ENCODE results near the gene MRPL55. TPM values are rescaled to one million over a fixed set of nuclear protein-coding genes. Genes with fewer than 3 reads are reported as not detected.

Gene MRPL55
- total RNA-seq, 1 experiment from 2014 or later, result 63.7 TPM

- Mint-ChIP-seq H3K27ac (ENCODE audit: unreplicated experiment) (peak overlapping the region; percentile 97), H3K4me1 (ENCODE audit: low read depth, unreplicated experiment) (peaks cover 15% of the 10 kb centered on the region), H3K36me3 (ENCODE audit: insufficient read depth, unreplicated experiment) (peaks cover 53% of the 10 kb centered on the region), H3K9me3 (ENCODE audit: unreplicated experiment) (no peaks in the 10 kb centered on the region), H3K4me3 (ENCODE audit: unreplicated experiment) (peak overlapping the region; percentile 93), H3K27me3 (ENCODE audit: insufficient read depth, unreplicated experiment) (no peaks in the 10 kb centered on the region)
- CTCF ChIA-PET, result no interaction called here
- POLR2A ChIA-PET, result no interaction called here
- H3K4me1 ChIP-seq, result peaks cover 23% of the 10 kb centered on the region
- TF ChIP-seq CTCF (IDR thresholded peaks at IDR 0.05; ENCODE audit: insufficient read depth in 1 of 2, low read depth in 1 of 2, low read length in 1 of 2, severe bottlenecking in 1 of 2, unreplicated experiment in 1 of 2), result no peak
- no TSS peak for BruUV-seq (replicated peaks)
- intact Hi-C loops (cut with micrococcal nuclease; ENCODE audit: unreplicated experiment), result loop anchor here (10.0 kb wide), 1 partner anchor 620 kb away; no protein-coding TSS in a partner anchor
- H3K36me3 ChIP-seq (ENCODE audit: control insufficient read depth, insufficient read depth, low read length), result 0 out of 2 replicates have a peak, but pooled peaks cover 1% of the 10 kb centered on the region
- DNase-seq, result peak in 1 of 2 experiments; percentile 52
- no peak overlapping the region for H3K4me3 ChIP-seq (ENCODE audit: low read depth, low read length)
- no peaks in the 10 kb centered on the region for H3K27me3 ChIP-seq (replicated peaks; ENCODE audit: control insufficient read depth, insufficient read depth, low read length)
- H3K9me3 ChIP-seq, result no peaks in the 10 kb centered on the region
Observed at GRCh38 chr1:228104526-228105269, 4.4 kb downstream of the MRPL55 start.

- peaks cover 60% of the 10 kb centered on the region for H3K36me3 Mint-ChIP-seq (ENCODE audit: insufficient read depth, unreplicated experiment)
- Histone ChIP-seq H3K27me3 (replicated peaks; ENCODE audit: control insufficient read depth, insufficient read depth, low read length) (no peaks in the 10 kb centered on the region), H3K4me3 (ENCODE audit: low read depth, low read length) (peak within 1 kb of the TSS; percentile 98), H3K36me3 (ENCODE audit: control insufficient read depth, insufficient read depth, low read length) (peaks cover 4% of the 10 kb centered on the region; the same call in 1 of the 2 replicates), H3K4me1 (peaks cover 23% of the 10 kb centered on the region), H3K9me3 (no peaks in the 10 kb centered on the region)
- ChIA-PET POLR2A (no interaction called here), CTCF (no interaction called here)
- peaks cover 14% of the 10 kb centered on the region for H3K4me1 Mint-ChIP-seq (ENCODE audit: low read depth, unreplicated experiment)
- H3K27me3 Mint-ChIP-seq (ENCODE audit: insufficient read depth, unreplicated experiment), result no peaks in the 10 kb centered on the region
- DNase-seq, result peak; percentile 95 to 97
- H3K9me3 Mint-ChIP-seq (ENCODE audit: unreplicated experiment), result no peaks in the 10 kb centered on the region
- TF ChIP-seq CTCF (IDR thresholded peaks at IDR 0.05; ENCODE audit: insufficient read depth in 1 of 2, low read depth in 1 of 2, low read length in 1 of 2, severe bottlenecking in 1 of 2, unreplicated experiment in 1 of 2), result no peak
- H3K4me3 Mint-ChIP-seq (ENCODE audit: unreplicated experiment), result peak within 1 kb of the TSS; percentile 93
- BruUV-seq (replicated peaks), result TSS peak; percentile 16
- peak within 1 kb of the TSS; percentile 97 for H3K27ac Mint-ChIP-seq (ENCODE audit: unreplicated experiment)
- intact Hi-C loops (cut with micrococcal nuclease; ENCODE audit: unreplicated experiment), result loop anchor here (10.0 kb wide), 1 partner anchor 618 kb away; no protein-coding TSS in a partner anchor
Observed at GRCh38 chr1:228102791-228103620, 6.1 kb downstream of the MRPL55 start, which contains the start of gene C1orf35. Gene C1orf35 (minus strand): TSS chr1:228103325. CDS start chr1:228103227, 98 bp downstream.

Measured in Caco-2 (cell line).